WTC11 (cell line): ENCODE data around the gene ZNF780A. TPM values are rescaled to one million over a fixed set of nuclear protein-coding genes. Genes with fewer than 3 reads are reported as not detected.

Experiments used
- ATAC-seq: fragments of 200-7000 bp; cut with Tn5 transposase; 2 replicates; pipeline ENCODE4 v1.10.0; 2021; ENCODE audit warnings: mild to moderate bottlenecking, moderate library complexity
- CTCF ChIA-PET: fragments of 300-600 bp; sonication (Branson Sonifier 250); formaldehyde crosslinking; loops from one replicate; lab custom pipeline; 2021; ENCODE audit warnings: antibody characterized with exemption; lab: Charles Lee
- POLR2A ChIA-PET: fragments of 350-600 bp; sonication (Branson Sonifier 250); formaldehyde crosslinking; loops from one replicate; lab custom pipeline; 2021; ENCODE audit warnings: antibody characterized with exemption; lab: Charles Lee
- DNase-seq: peaks from one replicate; pipeline ENCODE4 v3.0.0; 2021; ENCODE audit warnings: low spot score
- H3K27ac Mint-ChIP-seq: 2 replicates; pipeline ENCODE4 v1.8.0; 2021; ENCODE audit warnings: mixed read lengths
- H3K27me3 Mint-ChIP-seq: 2 replicates; pipeline ENCODE4 v1.8.0; 2021; ENCODE audit warnings: low read depth, mild to moderate bottlenecking, moderate library complexity, mixed read lengths
- H3K36me3 Mint-ChIP-seq: 2 replicates; pipeline ENCODE4 v1.8.0; 2021; ENCODE audit warnings: mixed read lengths
- H3K4me1 Mint-ChIP-seq: 2 replicates; pipeline ENCODE4 v1.8.0; 2022; ENCODE audit warnings: mixed read lengths
- H3K4me3 Mint-ChIP-seq: 2 replicates; pipeline ENCODE4 v1.8.0; 2021; ENCODE audit warnings: mild to moderate bottlenecking, moderate library complexity, mixed read lengths
- H3K9me3 Mint-ChIP-seq: 2 replicates; pipeline ENCODE4 v1.8.0; 2021; ENCODE audit warnings: mixed read lengths
- CREB1 ChIP-seq: sonication (generic); formaldehyde crosslinking; IDR thresholded peaks from 2 replicates; pipeline ENCODE4 v1.8.0; 2023; ENCODE audit warnings: mild to moderate bottlenecking, missing genetic modification reagents
- ERG ChIP-seq: fragments of 250-450 bp; sonication (Bioruptor Pico); IDR thresholded peaks from 2 replicates; pipeline ENCODE4 v1.8.0; 2021; ENCODE audit warnings: mild to moderate bottlenecking
- HMGA2 ChIP-seq: fragments of 250-450 bp; sonication (Bioruptor Pico); IDR thresholded peaks from 2 replicates; pipeline ENCODE4 v1.4.0; 2021; ENCODE audit warnings: mild to moderate bottlenecking, moderate library complexity
- MXD4 ChIP-seq: fragments of 250-450 bp; sonication (Bioruptor Pico); IDR thresholded peaks from 2 replicates; pipeline ENCODE4 v1.8.0; 2021; ENCODE audit warnings: mild to moderate bottlenecking, moderate library complexity, borderline replicate concordance
- NR1H2 ChIP-seq: sonication (generic); formaldehyde crosslinking; IDR thresholded peaks from 2 replicates; pipeline ENCODE4 v1.9.0; 2021; ENCODE audit warnings: mild to moderate bottlenecking, moderate library complexity, missing genetic modification reagents
- NR2C2 ChIP-seq: sonication (generic); formaldehyde crosslinking; IDR thresholded peaks from 2 replicates; pipeline ENCODE4 v1.8.0; 2022; ENCODE audit warnings: mild to moderate bottlenecking, missing genetic modification reagents
- ZNF138 ChIP-seq: sonication (generic); formaldehyde crosslinking; conservative IDR thresholded peaks from 2 replicates; pipeline ENCODE4 v1.8.1; 2022; ENCODE audit warnings: mild to moderate bottlenecking, moderate library complexity, missing genetic modification reagents
- ZNF232 ChIP-seq: sonication (generic); formaldehyde crosslinking; IDR thresholded peaks from 2 replicates; pipeline ENCODE4 v1.8.0; 2022; ENCODE audit warnings: mild to moderate bottlenecking, missing genetic modification reagents
- ZNF416 ChIP-seq: fragments of 250-450 bp; sonication (Bioruptor Pico); IDR thresholded peaks from 2 replicates; pipeline ENCODE4 v1.9.0; 2021; ENCODE audit warnings: mild to moderate bottlenecking, inconsistent platforms
- ZNF423 ChIP-seq: fragments of 250-450 bp; sonication (Bioruptor Pico); IDR thresholded peaks from 2 replicates; pipeline ENCODE4 v2.1.2; 2022; ENCODE audit warnings: mild to moderate bottlenecking, moderate library complexity
- ZNF425 ChIP-seq: fragments of 250-450 bp; sonication (Bioruptor Pico); conservative IDR thresholded peaks from 2 replicates; pipeline ENCODE4 v1.9.0; 2021; ENCODE audit warnings: mild to moderate bottlenecking
- total RNA-seq: library from RNA; stranded (reverse); gene quantifications from 3 replicates; pipeline ENCODE4 v1.2.3, GENCODE V29; 2021
- TF ChIP-seq, protein P1 (sequence below): sonication (generic); formaldehyde crosslinking; conservative IDR thresholded peaks from 2 replicates; pipeline ENCODE4 v1.8.1; 2023; ENCODE audit warnings: mild to moderate bottlenecking, low read depth, missing genetic modification reagents, moderate library complexity
- TF ChIP-seq, protein P2 (sequence below): sonication (generic); formaldehyde crosslinking; IDR thresholded peaks from 2 replicates; pipeline ENCODE4 v1.8.0; 2022; ENCODE audit warnings: mild to moderate bottlenecking, missing genetic modification reagents
- TF ChIP-seq, protein P3 (sequence below): sonication (generic); formaldehyde crosslinking; IDR thresholded peaks from 2 replicates; pipeline ENCODE4 v1.8.0; 2023; ENCODE audit warnings: missing genetic modification reagents, mild to moderate bottlenecking, borderline replicate concordance
- TF ChIP-seq, protein P4 (sequence below): sonication (generic); formaldehyde crosslinking; IDR thresholded peaks from 2 replicates; pipeline ENCODE4 v1.8.1; 2022; ENCODE audit warnings: mild to moderate bottlenecking, missing genetic modification reagents, moderate library complexity, borderline replicate concordance
- TF ChIP-seq, protein P5 (sequence below): sonication (generic); formaldehyde crosslinking; conservative IDR thresholded peaks from 2 replicates; pipeline ENCODE4 v1.8.1; 2022; ENCODE audit warnings: mild to moderate bottlenecking, missing genetic modification reagents

The ZNF780A gene
- total RNA-seq, 1 experiment from 2014 or later = 14.5 TPM

- Mint-ChIP-seq H3K4me1 (0 out of 2 replicates have a peak, but pooled peaks cover 5% of the 10 kb centered on the region), H3K4me3 (no peak overlapping the region), H3K27ac (no peak overlapping the region)
- CTCF ChIA-PET = interaction anchor here (0.6 to 4.2 kb wide), 21 partner anchors 8 to 324 kb away, joined by 3 to 44 read pairs (median 4); partner anchors contain the start of genes AKT2 and TTC9B
- no peak; the same call in 1 of the 2 replicates for ATAC-seq
- TF ChIP-seq ZNF425 (CRISPR knock-in tag) = no peak
- TF ChIP-seq, protein P1, sequence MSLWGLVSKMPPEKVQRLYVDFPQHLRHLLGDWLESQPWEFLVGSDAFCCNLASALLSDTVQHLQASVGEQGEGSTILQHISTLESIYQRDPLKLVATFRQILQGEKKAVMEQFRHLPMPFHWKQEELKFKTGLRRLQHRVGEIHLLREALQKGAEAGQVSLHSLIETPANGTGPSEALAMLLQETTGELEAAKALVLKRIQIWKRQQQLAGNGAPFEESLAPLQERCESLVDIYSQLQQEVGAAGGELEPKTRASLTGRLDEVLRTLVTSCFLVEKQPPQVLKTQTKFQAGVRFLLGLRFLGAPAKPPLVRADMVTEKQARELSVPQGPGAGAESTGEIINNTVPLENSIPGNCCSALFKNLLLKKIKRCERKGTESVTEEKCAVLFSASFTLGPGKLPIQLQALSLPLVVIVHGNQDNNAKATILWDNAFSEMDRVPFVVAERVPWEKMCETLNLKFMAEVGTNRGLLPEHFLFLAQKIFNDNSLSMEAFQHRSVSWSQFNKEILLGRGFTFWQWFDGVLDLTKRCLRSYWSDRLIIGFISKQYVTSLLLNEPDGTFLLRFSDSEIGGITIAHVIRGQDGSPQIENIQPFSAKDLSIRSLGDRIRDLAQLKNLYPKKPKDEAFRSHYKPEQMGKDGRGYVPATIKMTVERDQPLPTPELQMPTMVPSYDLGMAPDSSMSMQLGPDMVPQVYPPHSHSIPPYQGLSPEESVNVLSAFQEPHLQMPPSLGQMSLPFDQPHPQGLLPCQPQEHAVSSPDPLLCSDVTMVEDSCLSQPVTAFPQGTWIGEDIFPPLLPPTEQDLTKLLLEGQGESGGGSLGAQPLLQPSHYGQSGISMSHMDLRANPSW (CRISPR knock-in tag) = no peak
- TF ChIP-seq, protein P2, sequence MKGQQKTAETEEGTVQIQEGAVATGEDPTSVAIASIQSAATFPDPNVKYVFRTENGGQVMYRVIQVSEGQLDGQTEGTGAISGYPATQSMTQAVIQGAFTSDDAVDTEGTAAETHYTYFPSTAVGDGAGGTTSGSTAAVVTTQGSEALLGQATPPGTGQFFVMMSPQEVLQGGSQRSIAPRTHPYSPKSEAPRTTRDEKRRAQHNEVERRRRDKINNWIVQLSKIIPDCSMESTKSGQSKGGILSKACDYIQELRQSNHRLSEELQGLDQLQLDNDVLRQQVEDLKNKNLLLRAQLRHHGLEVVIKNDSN = no peak
- no peak for TF ChIP-seq ZNF416
- no peak for TF ChIP-seq ZNF423
- TF ChIP-seq, protein P3, sequence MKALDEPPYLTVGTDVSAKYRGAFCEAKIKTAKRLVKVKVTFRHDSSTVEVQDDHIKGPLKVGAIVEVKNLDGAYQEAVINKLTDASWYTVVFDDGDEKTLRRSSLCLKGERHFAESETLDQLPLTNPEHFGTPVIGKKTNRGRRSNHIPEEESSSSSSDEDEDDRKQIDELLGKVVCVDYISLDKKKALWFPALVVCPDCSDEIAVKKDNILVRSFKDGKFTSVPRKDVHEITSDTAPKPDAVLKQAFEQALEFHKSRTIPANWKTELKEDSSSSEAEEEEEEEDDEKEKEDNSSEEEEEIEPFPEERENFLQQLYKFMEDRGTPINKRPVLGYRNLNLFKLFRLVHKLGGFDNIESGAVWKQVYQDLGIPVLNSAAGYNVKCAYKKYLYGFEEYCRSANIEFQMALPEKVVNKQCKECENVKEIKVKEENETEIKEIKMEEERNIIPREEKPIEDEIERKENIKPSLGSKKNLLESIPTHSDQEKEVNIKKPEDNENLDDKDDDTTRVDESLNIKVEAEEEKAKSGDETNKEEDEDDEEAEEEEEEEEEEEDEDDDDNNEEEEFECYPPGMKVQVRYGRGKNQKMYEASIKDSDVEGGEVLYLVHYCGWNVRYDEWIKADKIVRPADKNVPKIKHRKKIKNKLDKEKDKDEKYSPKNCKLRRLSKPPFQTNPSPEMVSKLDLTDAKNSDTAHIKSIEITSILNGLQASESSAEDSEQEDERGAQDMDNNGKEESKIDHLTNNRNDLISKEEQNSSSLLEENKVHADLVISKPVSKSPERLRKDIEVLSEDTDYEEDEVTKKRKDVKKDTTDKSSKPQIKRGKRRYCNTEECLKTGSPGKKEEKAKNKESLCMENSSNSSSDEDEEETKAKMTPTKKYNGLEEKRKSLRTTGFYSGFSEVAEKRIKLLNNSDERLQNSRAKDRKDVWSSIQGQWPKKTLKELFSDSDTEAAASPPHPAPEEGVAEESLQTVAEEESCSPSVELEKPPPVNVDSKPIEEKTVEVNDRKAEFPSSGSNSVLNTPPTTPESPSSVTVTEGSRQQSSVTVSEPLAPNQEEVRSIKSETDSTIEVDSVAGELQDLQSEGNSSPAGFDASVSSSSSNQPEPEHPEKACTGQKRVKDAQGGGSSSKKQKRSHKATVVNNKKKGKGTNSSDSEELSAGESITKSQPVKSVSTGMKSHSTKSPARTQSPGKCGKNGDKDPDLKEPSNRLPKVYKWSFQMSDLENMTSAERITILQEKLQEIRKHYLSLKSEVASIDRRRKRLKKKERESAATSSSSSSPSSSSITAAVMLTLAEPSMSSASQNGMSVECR (CRISPR knock-in tag) = no peak
- TF ChIP-seq, all 79 proteins: peak for 0
- peaks cover 17% of the 10 kb centered on the region for H3K9me3 Mint-ChIP-seq
- no peaks in the 10 kb centered on the region; the same call in 1 of the 2 replicates for H3K36me3 Mint-ChIP-seq
- peaks cover 2% of the 10 kb centered on the region; the same call in 1 of the 2 replicates for H3K27me3 Mint-ChIP-seq
- DNase-seq = no peak
- POLR2A ChIA-PET = no interaction called here
These were observed 49.0 kb upstream of the ZNF780A start for GRCh38 chr19:40139533-40140287.

DNA sequence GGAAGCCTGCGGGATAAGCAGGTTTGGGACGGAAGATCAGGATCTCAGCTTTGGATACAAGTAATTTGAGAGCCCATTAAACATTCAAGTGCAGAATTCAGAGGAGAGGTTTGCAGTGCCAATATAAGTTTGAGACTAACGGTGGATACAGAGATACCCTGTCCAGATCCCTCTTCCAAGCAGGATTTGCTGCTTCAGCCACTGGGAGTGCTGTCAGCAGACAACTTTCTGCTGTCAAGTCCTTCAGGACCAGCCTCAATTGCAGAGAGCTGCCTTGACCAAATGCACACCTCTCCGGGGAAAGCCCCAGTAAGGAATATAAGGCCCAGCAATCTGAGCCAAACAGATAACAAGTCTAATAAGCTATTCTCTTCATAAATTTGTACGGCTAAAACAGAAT lies 46.1 kb upstream of the ZNF780A start:
- CTCF ChIA-PET = no interaction called here
- no peak overlapping the region for H3K27ac Mint-ChIP-seq
- no peak; the same call in 1 of the 2 replicates for ATAC-seq

More for the DNA sequence above, 46.1 kb upstream of the ZNF780A start:
- Mint-ChIP-seq H3K4me3 (no peak overlapping the region), H3K9me3 (peaks cover 17% of the 10 kb centered on the region), H3K27me3 (peaks cover 8% of the 10 kb centered on the region), H3K4me1 (no peaks in the 10 kb centered on the region), H3K36me3 (no peaks in the 10 kb centered on the region; the same call in 1 of the 2 replicates)
- TF ChIP-seq HMGA2 (CRISPR knock-in tag) (no peak), NR1H2 (no peak), ERG (no peak), NR2C2 (no peak), MXD4 (no peak), CREB1 (no peak), ZNF232 (CRISPR knock-in tag) (no peak), ZNF138 (CRISPR knock-in tag) (no peak)
- TF ChIP-seq, protein P4, sequence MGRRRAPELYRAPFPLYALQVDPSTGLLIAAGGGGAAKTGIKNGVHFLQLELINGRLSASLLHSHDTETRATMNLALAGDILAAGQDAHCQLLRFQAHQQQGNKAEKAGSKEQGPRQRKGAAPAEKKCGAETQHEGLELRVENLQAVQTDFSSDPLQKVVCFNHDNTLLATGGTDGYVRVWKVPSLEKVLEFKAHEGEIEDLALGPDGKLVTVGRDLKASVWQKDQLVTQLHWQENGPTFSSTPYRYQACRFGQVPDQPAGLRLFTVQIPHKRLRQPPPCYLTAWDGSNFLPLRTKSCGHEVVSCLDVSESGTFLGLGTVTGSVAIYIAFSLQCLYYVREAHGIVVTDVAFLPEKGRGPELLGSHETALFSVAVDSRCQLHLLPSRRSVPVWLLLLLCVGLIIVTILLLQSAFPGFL (CRISPR knock-in tag) = no peak
- TF ChIP-seq, protein P5, sequence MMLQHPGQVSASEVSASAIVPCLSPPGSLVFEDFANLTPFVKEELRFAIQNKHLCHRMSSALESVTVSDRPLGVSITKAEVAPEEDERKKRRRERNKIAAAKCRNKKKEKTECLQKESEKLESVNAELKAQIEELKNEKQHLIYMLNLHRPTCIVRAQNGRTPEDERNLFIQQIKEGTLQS = no peak
- no peak for DNase-seq
- POLR2A ChIA-PET = no interaction called here
